HepG2 (cell line): ENCODE results near the gene BTG4. TPM values are rescaled to one million over a fixed set of nuclear protein-coding genes. Genes with fewer than 3 reads are reported as not detected.

Source experiments
- ATAC-seq: fragments of 200-7000 bp; cut with Tn5 transposase; 3 replicates; pipeline ENCODE4 v1.9.1; 2020; ENCODE audit warnings: mild to moderate bottlenecking, moderate library complexity
- BruUV-seq: library from RNA; stranded (reverse); fragments of 400-500 nt; replicated peaks from 2 replicates; lab custom pipeline; 2021; lab: Mats Ljungman, UMichigan
- CTCF ChIA-PET: fragments of 300-600 bp; formaldehyde crosslinking; extraction: SDS; loops from one replicate; lab custom pipeline; 2021; ENCODE audit warnings: low total read pairs, inconsistent platforms, low intra/inter-chr PET ratio; lab: Yijun Ruan, JAX
- POLR2A ChIA-PET: fragments of 350-600 bp; sonication (Branson Sonifier 250); formaldehyde crosslinking; loops from one replicate; lab custom pipeline; 2020; ENCODE audit warnings: antibody characterized with exemption, inconsistent platforms; lab: Yijun Ruan, JAX
- DNase-seq: peaks from one replicate; pipeline ENCODE4 v3.0.0-alpha.2; 2015; ENCODE audit warnings: low spot score
- FAIRE-seq: peaks from 3 replicates; lab custom pipeline; 2011; peaks lifted over from hg19 to GRCh38; lab: Jason Lieb, UNC
- H2AFZ ChIP-seq: one replicate; pipeline ENCODE4 v1.6.1; 2011; ENCODE audit warnings: low read length, inconsistent platforms
- H3K27ac ChIP-seq: fragments of 300-600 bp; 3 replicates; pipeline ENCODE4 v1.8.0; 2011; ENCODE audit warnings: mixed run types, mild to moderate bottlenecking, mixed read lengths, low read length, inconsistent platforms; ENCODE audit not compliant: insufficient read depth; ENCODE audit errors: extremely low read length
- H3K27me3 ChIP-seq, 2 experiments: fragments of 200-600 bp in 1 of 2; 2 replicates in 1 of 2; 3 replicates in 1 of 2; pipeline versions ENCODE4 v1.6.0 to v1.8.0; 2011; ENCODE audit warnings: low read length in 2 of 2, mild to moderate bottlenecking in 2 of 2, moderate library complexity in 2 of 2, inconsistent platforms in 1 of 2; ENCODE audit not compliant: insufficient read depth in 2 of 2, control insufficient read depth in 1 of 2
- H3K36me3 ChIP-seq, 2 experiments: fragments of 200-600 bp in 1 of 2; replicated peaks in 1 of 2; 2 replicates in 1 of 2; 3 replicates in 1 of 2; pipeline versions ENCODE4 v1.5.1 to v1.8.0; 2011; ENCODE audit warnings: low read length in 2 of 2, inconsistent platforms in 1 of 2; ENCODE audit not compliant: insufficient read depth in 2 of 2, control insufficient read depth in 1 of 2
- H3K4me1 ChIP-seq: 2 replicates; pipeline ENCODE4 v1.5.1; 2012; ENCODE audit warnings: low read length, inconsistent platforms; ENCODE audit not compliant: insufficient read depth
- H3K4me2 ChIP-seq: 2 replicates; pipeline ENCODE4 v1.6.0; 2011; ENCODE audit warnings: low read depth, low read length, inconsistent platforms
- H3K4me3 ChIP-seq, 3 experiments: fragments of 200-600 bp in 1 of 3; sonication (generic), shearing (Covaris generic) in 1 of 3; replicated peaks in 1 of 3; 2 replicates each; pipeline ENCODE4 v1.5.1; 2011 to 2016; ENCODE audit warnings: low read length in 3 of 3, inconsistent platforms in 2 of 3, low read depth in 2 of 3, mild to moderate bottlenecking in 2 of 3, control low read depth in 1 of 3, mixed read lengths in 1 of 3; ENCODE audit not compliant: insufficient read depth in 1 of 3
- H3K79me2 ChIP-seq: one replicate; pipeline ENCODE4 v1.6.1; 2011; ENCODE audit warnings: low read length, inconsistent platforms; ENCODE audit not compliant: insufficient read depth
- H3K9ac ChIP-seq: 2 replicates; pipeline ENCODE4 v1.6.0; 2011; ENCODE audit warnings: mild to moderate bottlenecking, low read depth, low read length, inconsistent platforms; ENCODE audit not compliant: insufficient read depth
- H3K9me3 ChIP-seq: 2 replicates; pipeline ENCODE4 v1.5.1; 2012; ENCODE audit warnings: mild to moderate bottlenecking, low read length
- H4K20me1 ChIP-seq: 2 replicates; pipeline ENCODE4 v1.6.0; 2011; ENCODE audit warnings: inconsistent platforms, mild to moderate bottlenecking, low read length, moderate library complexity; ENCODE audit not compliant: insufficient read depth
- CHD2 ChIP-seq: IDR thresholded peaks from 2 replicates; pipeline ENCODE4 v1.6.1; 2011; ENCODE audit warnings: low read depth, low read length, improper control_type of control experiment
- ELF1 ChIP-seq: sonication (generic); formaldehyde crosslinking; IDR thresholded peaks from 2 replicates; pipeline ENCODE4 v1.4.0; 2020; ENCODE audit warnings: missing genetic modification reagents
- HOXA7 ChIP-seq: sonication (generic); formaldehyde crosslinking; IDR thresholded peaks from 2 replicates; pipeline ENCODE4 v1.8.1; 2022; ENCODE audit warnings: mild to moderate bottlenecking, missing genetic modification reagents, moderate library complexity
- KDM6A ChIP-seq: IDR thresholded peaks from 2 replicates; pipeline ENCODE4 v1.6.1; 2016; ENCODE audit warnings: low read depth
- KMT2A ChIP-seq: sonication (generic); formaldehyde crosslinking; IDR thresholded peaks from 2 replicates; pipeline ENCODE4 v1.4.0; 2020; ENCODE audit warnings: missing genetic modification reagents
- NFKB2 ChIP-seq: sonication (generic); formaldehyde crosslinking; IDR thresholded peaks from 2 replicates; pipeline ENCODE4 v1.4.0; 2020; ENCODE audit warnings: missing genetic modification reagents, borderline replicate concordance
- NONO ChIP-seq, 2 experiments: fragments of 450-650 bp in 1 of 2; sonication (generic) in 1 of 2; formaldehyde crosslinking in 1 of 2; IDR thresholded peaks in 1 of 2; conservative IDR thresholded peaks in 1 of 2; 2 replicates each; pipeline versions ENCODE4 v1.6.1 to v1.8.0; 2017 to 2022; ENCODE audit warnings: mild to moderate bottlenecking in 1 of 2, missing genetic modification reagents in 1 of 2, moderate library complexity in 1 of 2
- TBP ChIP-seq: sonication (generic); formaldehyde crosslinking; IDR thresholded peaks from 2 replicates; pipeline ENCODE4 v1.5.0; 2020; ENCODE audit warnings: missing genetic modification reagents
- U2AF1 ChIP-seq: fragments of 200-400 bp; formaldehyde crosslinking; optimal IDR thresholded peaks from 2 replicates; pipeline ENCODE3; 2017; ENCODE audit warnings: mild to moderate bottlenecking, low read depth, low read length
- ZNF136 ChIP-seq: sonication (generic); formaldehyde crosslinking; IDR thresholded peaks from 2 replicates; pipeline ENCODE4 v1.8.1; 2022; ENCODE audit warnings: low read depth, mild to moderate bottlenecking, moderate library complexity, missing genetic modification reagents
- ZNF17 ChIP-seq: sonication (generic); formaldehyde crosslinking; IDR thresholded peaks from 2 replicates; pipeline ENCODE4 v1.5.0; 2020; ENCODE audit warnings: mild to moderate bottlenecking, missing genetic modification reagents
- ZNF280B ChIP-seq: sonication (generic); formaldehyde crosslinking; IDR thresholded peaks from 2 replicates; pipeline ENCODE4 v1.5.0; 2020; ENCODE audit warnings: missing genetic modification reagents, mild to moderate bottlenecking, borderline replicate concordance
- ZNF33A ChIP-seq: sonication (generic); formaldehyde crosslinking; IDR thresholded peaks from 2 replicates; pipeline ENCODE4 v1.5.1; 2020; ENCODE audit warnings: missing genetic modification reagents, mild to moderate bottlenecking, moderate library complexity, borderline replicate concordance
- ZNF557 ChIP-seq: sonication (generic); formaldehyde crosslinking; IDR thresholded peaks from 2 replicates; pipeline ENCODE4 v1.4.0; 2020; ENCODE audit warnings: missing genetic modification reagents
- WGBS: methylation state at CpG from one replicate; pipeline ENCODE4 v1.1.6; 2017; ENCODE audit warnings: low lambda C conversion rate; 5-methylcytosine and 5-hydroxymethylcytosine counted together
- in situ Hi-C: cut with HindIII; loops from 2 replicates; pipeline ENCODE4 v1.10.0; 2017; ENCODE audit warnings: low pct_unique_long_range_greater_than_20kb; ENCODE audit not compliant: extremely low pct_ligation_motif_present
- intact Hi-C: fragments of 100-400 bp; cut with micrococcal nuclease; formaldehyde crosslinking; loops from one replicate; pipeline ENCODE4 v1.10.0; 2022; ENCODE audit not compliant: unreplicated experiment
- polyA plus RNA-seq, 8 experiments: library from polyadenylated mRNA; depleted of rRNA in 3 of 8; stranded (reverse) in 7 of 8; unstranded in 1 of 8; fragments of >200 nt; fragmentation: Illumina TruSeq in 4 of 8; extraction: Trizol in 4 of 8; gene quantifications; 2 replicates each; pipeline versions ENCODE4 v1.2.1 to v1.2.3, GENCODE V29; 2011 to 2016; ENCODE audit warnings: low read depth in 4 of 8, missing spikeins in 1 of 8, mixed read lengths in 1 of 8; ENCODE audit not compliant: insufficient read depth in 1 of 8
- total RNA-seq, 5 experiments: library from RNA; depleted of rRNA; stranded (reverse); fragments of >200 nt; fragmentation: Illumina TruSeq; extraction: Trizol; gene quantifications; 2 replicates each; pipeline ENCODE4 v1.2.3, GENCODE V29; 2016; ENCODE audit warnings: low read depth in 1 of 5
- TF ChIP-seq, protein P1 (sequence below), 2 experiments: sonication (generic) in 1 of 2; formaldehyde crosslinking in 1 of 2; IDR thresholded peaks; 2 replicates each; pipeline versions ENCODE4 v1.4.0 to v1.6.1; 2018 to 2020; ENCODE audit warnings: missing genetic modification reagents in 2 of 2, borderline replicate concordance in 1 of 2, low read depth in 1 of 2, mild to moderate bottlenecking in 1 of 2, missing biosample characterization in 1 of 2

BTG4 gene
- total and polyA plus RNA-seq, 2 of the 13 experiments (the other 11 are each of a cell fraction or from before 2014, with no cell fraction given): not detected

- Histone ChIP-seq H3K4me1 (peaks cover 10% of the 10 kb centered on the region; the same call in 1 of the 2 replicates), H3K9ac (no peak overlapping the region), H3K9me3 (no peaks in the 10 kb centered on the region), H3K27ac (no peak overlapping the region), H3K79me2 (no peaks in the 10 kb centered on the region), H3K4me2 (no peak overlapping the region), H3K27me3 (peaks cover 0 to 19% of the 10 kb centered on the region in 2 experiments; a peak in 1 of 5 replicates), H4K20me1 (no peaks in the 10 kb centered on the region), H3K4me3 (no peak overlapping the region), H2AFZ (no peak overlapping the region), H3K36me3 (no peaks in the 10 kb centered on the region)
- FAIRE-seq: no peak
- intact Hi-C loops (no loop called here), in situ Hi-C loops (no loop called here)
- WGBS: 0% methylated on average over 1 of the region's 1 CpG
- POLR2A ChIA-PET: no interaction called here
- CTCF ChIA-PET: no interaction called here
- no peak for DNase-seq
- BruUV-seq: no TSS peak
- TF ChIP-seq KDM6A (no peak), HOXA7 (CRISPR knock-in tag) (no peak), TBP (CRISPR knock-in tag) (no peak), U2AF1 (no peak), KMT2A (CRISPR knock-in tag) (no peak), ZNF280B (CRISPR knock-in tag) (no peak), CHD2 (no peak), NFKB2 (CRISPR knock-in tag) (no peak), ELF1 (CRISPR knock-in tag) (no peak), ZNF33A (CRISPR knock-in tag) (no peak), ZNF557 (no peak), ZNF136 (no peak), NONO (IDR thresholded peaks at IDR 0.05) (no peak), NONO (CRISPR knock-in tag; conservative IDR thresholded peaks at IDR 0.05) (no peak), ZNF17 (CRISPR knock-in tag) (no peak)
- TF ChIP-seq, protein P1, sequence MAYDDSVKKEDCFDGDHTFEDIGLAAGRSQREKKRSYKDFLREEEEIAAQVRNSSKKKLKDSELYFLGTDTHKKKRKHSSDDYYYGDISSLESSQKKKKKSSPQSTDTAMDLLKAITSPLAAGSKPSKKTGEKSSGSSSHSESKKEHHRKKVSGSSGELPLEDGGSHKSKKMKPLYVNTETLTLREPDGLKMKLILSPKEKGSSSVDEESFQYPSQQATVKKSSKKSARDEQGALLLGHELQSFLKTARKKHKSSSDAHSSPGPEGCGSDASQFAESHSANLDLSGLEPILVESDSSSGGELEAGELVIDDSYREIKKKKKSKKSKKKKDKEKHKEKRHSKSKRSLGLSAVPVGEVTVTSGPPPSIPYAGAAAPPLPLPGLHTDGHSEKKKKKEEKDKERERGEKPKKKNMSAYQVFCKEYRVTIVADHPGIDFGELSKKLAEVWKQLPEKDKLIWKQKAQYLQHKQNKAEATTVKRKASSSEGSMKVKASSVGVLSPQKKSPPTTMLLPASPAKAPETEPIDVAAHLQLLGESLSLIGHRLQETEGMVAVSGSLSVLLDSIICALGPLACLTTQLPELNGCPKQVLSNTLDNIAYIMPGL (CRISPR knock-in tag; IDR thresholded peaks at IDR 0.05; ENCODE audit: borderline replicate concordance in 1 of 2, low read depth in 1 of 2): no peak
- no peak for ATAC-seq
Observed at GRCh38 chr11:111518668-111519067, 6.5 kb upstream of the BTG4 start.
